GM21723 (cell line): ENCODE measurements around the gene PIK3CB.

Experiments
- ATAC-seq: cut with Tn5 transposase; IDR thresholded peaks from one replicate; pipeline ENCODE4 v1.9.1; 2021; ENCODE audit warnings: mild to moderate bottlenecking, moderate library complexity; ENCODE audit not compliant: unreplicated experiment

Gene PIK3CB

GRCh38 chr3:138834596-138835396, at the start of gene PIK3CB:
Gene PIK3CB (minus strand): TSS chr3:138834928. CDS start chr3:138759343, 75,585 bp downstream.
- peak; percentile 92 for ATAC-seq

GRCh38 chr3:138881233-138881632, 46.5 kb upstream of the PIK3CB start:
- no peak for ATAC-seq

DNA sequence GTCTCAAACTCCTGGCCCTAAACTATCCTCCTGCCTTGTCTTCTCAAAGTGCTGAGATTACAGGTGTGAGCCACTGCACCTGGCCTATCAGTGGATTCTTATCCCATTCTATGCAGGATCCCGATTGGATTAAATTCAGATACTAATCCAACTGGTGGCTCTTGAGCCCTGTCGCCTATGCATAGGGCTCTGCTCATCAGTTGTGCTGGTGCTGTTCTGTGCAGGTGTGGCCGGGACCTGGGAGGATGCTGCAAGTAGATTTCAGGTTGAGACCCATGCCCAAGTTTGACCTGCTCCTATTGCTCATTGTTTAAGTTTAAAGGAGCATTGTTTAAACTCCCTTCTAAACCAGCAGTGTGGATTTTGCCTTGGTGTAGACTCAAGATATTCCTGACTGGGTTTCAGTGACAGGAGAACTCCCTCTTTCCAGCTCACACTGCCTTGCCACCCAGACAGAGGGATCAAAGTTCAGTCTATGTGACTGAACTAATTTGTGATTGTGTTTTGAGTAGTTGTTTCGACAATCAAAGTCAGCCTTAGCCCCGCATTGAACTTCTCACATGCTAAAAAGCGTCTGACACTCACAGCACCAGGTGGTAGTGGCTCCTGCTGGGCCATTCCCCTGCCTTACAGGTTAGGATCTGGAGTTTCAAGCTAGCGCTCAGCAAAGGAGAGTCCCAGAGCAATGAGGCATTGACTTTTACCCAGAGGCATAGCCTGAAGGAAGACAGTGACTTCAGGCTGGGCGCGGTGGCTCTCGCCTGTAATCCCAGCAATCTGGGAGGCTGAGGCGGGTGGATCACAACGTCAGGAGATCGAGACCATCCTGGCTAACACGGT, 45.0 kb upstream of the PIK3CB start:
- no peak for ATAC-seq

DNA sequence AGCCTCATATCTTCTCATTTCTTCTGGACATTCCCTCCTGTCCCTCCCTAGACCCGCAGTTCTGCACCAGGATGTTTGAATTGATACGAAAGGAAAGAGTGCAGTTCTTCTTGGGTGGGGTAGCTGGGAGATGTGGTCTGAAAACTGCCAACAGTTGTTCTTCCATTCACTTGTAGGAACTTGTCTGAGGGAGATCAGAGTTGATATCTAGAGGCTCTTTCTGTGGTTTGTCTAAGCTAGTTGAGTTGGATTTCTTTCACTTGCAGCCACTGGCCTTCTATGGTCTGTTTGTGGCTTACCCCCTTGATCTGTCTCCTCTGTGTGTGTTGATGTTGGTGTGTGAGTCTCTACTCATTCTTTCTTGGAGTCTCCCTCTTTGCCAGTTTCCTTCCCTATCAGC, 42.5 kb upstream of the PIK3CB start:
- ATAC-seq: no peak

DNA sequence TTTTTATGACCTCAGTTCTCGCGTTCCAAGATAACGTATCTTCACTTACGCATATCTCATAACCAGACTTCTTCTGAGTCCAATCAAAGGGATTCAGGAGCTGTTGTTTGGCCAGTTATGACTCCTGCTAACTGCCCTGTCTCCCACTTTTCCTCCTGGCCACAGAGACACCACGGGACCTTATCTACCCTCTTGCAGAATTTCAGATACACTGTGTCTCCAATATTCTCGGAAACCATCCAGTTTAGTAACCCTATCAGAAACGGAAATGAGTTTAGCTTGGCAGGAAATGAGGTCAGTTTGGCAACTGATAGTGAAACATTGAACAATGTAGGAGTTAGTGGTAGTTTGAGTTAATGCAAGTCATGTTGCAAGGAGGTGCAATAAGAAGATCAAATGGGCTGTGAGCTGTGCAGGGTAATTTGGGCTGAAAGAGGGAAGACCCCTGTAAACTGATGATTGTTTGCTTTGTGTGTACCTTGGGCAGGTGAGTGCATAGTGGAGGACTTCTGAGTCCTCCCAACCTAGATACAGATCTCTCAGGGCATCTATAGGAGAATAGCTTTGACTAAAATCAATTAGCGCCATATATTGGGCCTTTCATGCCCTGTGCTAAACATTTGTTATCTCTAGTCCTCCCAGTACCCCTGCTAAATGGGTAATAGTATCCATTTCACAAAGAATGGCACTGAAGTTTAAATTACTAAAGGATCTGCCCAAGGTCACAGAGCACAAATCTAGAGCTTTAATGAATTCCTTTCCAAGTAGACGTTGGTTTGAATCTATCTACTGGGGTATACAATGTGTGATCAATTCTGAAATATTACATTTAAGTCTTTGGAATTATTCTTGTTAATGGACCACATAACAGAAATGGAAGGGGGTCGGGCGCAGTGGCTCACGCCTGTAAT, 41.3 kb upstream of the PIK3CB start:
- ATAC-seq: no peak

DNA sequence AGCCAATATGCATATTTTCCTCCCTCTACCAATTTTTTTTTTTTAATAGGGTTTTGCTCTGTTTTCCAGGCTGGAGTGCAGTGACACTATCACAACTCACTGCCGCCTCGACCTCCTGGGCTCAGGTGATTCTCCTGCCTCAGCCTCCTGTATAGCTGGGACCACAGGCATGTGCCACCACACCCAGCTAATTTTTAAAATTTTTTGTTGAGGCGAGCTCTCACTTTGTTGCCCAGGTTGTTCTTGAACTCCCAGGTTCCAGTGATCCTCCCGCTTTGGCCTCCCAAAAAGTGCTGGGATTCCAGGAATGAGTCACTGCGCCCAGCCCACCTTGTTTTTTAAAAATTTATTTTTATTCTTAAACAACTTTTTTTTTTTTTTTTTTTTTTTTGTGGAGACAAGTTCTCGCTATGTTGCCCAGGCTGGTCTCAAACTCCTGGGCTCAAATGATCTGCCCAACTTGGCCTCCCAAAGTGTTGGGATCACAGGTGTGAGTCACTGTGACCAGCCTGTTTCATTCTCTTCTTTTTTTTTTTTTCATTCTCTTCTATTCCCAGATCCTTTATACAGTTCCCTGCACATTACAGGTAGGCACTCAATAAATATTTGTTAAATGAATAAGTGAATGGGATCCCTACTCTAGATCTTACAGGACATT, 40.5 kb upstream of the PIK3CB start:
- ATAC-seq: no peak

DNA sequence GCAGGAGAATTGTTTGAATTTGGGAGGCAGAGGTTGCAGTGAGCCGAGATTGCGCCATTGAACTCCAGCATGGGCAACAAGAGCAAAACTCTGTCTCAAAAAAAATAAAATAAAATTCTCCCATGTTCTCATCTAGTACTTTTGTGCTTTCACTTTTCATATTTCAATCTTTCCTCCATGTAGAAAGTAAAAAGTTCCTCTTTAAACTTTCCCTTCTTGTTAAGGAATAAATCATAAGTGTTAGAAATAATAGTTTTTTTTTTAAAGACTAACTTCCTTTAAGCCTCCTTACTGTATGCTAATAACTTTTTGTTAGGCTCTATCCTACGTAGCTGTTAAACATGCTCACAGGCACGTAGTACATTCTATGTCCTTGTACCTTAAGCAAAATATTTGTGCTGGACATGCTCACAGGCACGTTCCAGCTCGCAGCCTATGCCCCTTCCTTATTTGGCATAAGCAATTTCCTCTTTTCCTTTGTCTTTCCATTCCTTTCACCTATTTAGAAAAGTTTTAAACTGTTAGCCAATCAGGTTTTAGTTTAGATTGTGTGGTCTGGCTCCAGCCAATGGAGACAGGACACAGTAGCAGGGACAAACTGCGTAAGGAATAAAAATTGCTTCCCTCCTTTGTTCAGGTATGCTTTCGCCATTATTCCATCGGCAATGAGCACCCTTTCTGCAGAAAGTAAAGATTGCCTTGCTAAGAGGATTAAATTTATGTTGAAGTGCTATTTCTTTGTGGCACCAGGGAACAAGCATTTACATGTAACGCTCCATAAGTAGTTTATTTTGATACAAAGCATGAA, 38.9 kb upstream of the PIK3CB start:
- ATAC-seq: no peak

GRCh38 chr3:138872632-138873031, 37.9 kb upstream of the PIK3CB start:
- ATAC-seq: no peak

- ATAC-seq: no peak
These were observed 33.3 kb upstream of the PIK3CB start for GRCh38 chr3:138867996-138868395.

GRCh38 chr3:138863776-138864113, 29.0 kb upstream of the PIK3CB start:
- ATAC-seq: no peak

- no peak for ATAC-seq
These were observed 28.4 kb upstream of the PIK3CB start for GRCh38 chr3:138862924-138863775.

DNA sequence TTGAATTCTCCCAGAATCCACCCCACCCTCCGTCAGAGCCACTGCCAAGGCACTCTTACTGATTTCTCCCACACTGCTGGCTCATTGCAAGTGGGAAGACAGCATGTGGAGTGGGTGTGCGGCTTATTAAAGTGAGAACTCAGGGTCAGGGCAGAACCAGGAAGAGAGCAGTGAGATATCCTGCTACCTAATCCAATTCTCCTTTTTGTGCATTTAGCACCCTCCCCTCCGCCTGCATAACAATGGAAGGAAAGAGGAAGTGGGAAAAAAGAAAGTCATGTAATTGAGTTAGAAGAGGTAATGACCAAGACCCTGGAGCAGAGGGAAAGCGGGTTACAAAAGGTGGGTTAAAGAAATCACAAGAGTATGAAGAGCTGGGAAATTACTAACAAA, 27.8 kb upstream of the PIK3CB start:
- no peak for ATAC-seq

- ATAC-seq: no peak
These were observed 27.1 kb upstream of the PIK3CB start for GRCh38 chr3:138861798-138862197.

DNA sequence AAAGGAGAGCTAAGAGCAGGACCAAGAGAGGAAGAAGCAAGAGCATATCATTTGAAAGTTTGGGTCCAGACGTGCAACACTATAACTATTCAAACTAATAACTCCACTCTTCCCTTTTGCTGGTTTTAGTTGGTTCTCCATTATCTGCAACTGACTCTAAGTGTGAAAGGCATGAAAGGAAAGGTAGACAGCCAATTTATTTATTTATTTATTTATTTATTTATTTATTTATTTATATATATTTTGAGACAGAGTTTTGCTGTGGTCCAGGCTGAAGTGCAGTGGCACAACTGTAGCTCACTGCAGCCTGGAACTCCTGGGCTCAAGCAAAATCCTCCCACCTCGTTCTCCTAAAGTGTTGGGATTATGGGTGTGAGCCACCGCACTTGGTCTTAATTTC, 22.1 kb upstream of the PIK3CB start:
- ATAC-seq: no peak

GRCh38 chr3:138854940-138855339, 20.2 kb upstream of the PIK3CB start:
- no peak for ATAC-seq

GRCh38 chr3:138854204-138854603, 19.5 kb upstream of the PIK3CB start:
- ATAC-seq: no peak

GRCh38 chr3:138850151-138850550, 15.4 kb upstream of the PIK3CB start:
- ATAC-seq: no peak

DNA sequence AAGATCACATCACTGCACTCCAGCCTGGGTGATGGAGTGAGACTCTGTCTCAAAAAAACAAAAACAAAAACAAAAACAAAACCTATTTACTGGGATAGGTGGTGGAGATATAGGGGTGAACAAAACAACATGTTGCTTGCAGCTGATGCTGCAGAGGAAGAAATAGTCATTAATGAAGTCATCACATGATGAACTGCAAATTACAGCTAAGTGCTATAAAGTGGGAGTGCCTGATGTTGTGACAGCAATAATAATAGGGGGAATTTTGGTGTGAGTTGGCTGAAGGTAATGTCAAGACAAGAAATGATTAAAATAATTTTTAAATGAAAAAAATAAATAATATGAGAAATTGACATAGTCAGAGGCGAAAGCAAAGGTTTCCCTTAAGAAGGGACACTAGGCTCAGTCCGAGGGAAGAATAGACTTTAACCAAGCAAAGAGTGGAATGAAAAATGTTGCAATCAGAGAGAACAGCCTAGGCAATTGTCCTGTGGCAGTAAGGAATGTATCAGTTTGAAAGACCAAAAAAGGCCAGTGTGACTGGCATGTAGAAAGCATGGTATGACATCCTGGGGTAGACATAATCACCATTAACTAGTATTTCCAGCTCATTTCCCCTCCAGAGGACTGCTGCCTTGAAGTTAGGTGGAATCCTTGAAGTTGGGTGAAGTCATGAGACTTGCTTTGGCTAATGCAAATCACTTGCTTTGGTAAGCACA, 14.7 kb upstream of the PIK3CB start:
- ATAC-seq: no peak
